ENCODE measurements around the gene FGD3. TPM values are rescaled to one million over a fixed set of nuclear protein-coding genes. Genes with fewer than 3 reads are reported as not detected.
"Not testable (repeated sequence)": the region's sequence is repeated elsewhere in the genome, so short reads cannot be mapped to it uniquely, and the experiment has no call there.

Gene FGD3
- polyA plus RNA-seq, 6 donors from 2014 or later = 37.0 to 115 (median 65.8) TPM

- peaks cover 0 to 40% of the 10 kb centered on the region in 2 donors for H3K36me3 Mint-ChIP-seq
These were observed 42.2 kb downstream of the FGD3 start for GRCh38 chr9:92989561-92989960.

GRCh38 chr9:92990461-92990860 lies 43.1 kb downstream of the FGD3 start:
- H3K27ac Mint-ChIP-seq = peak overlapping the region in 4 of 6 donors; percentile 25 to 88 (median 46)
- ATAC-seq (ENCODE audit: low read depth in 2 of 2) (no peak), DNase-seq (no peak)
- peaks cover 0 to 11% (median 7%) of the 10 kb centered on the region in 7 donors for H3K9me3 Mint-ChIP-seq
- no peaks in the 10 kb centered on the region for H3K27me3 Mint-ChIP-seq
- H3K4me3 Mint-ChIP-seq = no peak overlapping the region
- H3K36me3 Mint-ChIP-seq = peaks cover 0 to 39% of the 10 kb centered on the region in 2 donors
- peaks cover 73 to 93% (median 88%) of the 10 kb centered on the region in 3 donors for H3K4me1 Mint-ChIP-seq

More at GRCh38 chr9:92989561-92989960, 42.2 kb downstream of the FGD3 start:
- no peaks in the 10 kb centered on the region for H3K27me3 Mint-ChIP-seq
- H3K4me3 Mint-ChIP-seq = no peak overlapping the region
- H3K27ac Mint-ChIP-seq = peak overlapping the region in 4 of 6 donors; percentile 3 to 55 (median 44)
- H3K4me1 Mint-ChIP-seq = peaks cover 67 to 88% (median 81%) of the 10 kb centered on the region in 3 donors
- peaks cover 0 to 11% (median 7%) of the 10 kb centered on the region in 7 donors for H3K9me3 Mint-ChIP-seq
- DNase-seq = no peak
- ATAC-seq (ENCODE audit: low read depth in 2 of 2) = no peak

GRCh38 chr9:92992549-92992948 lies 45.2 kb downstream of the FGD3 start:
- ATAC-seq (ENCODE audit: low read depth in 2 of 2) = no peak
- Mint-ChIP-seq H3K9me3 (peaks cover 0 to 23% (median 11%) of the 10 kb centered on the region in 7 donors), H3K4me1 (peaks cover 77 to 91% (median 91%) of the 10 kb centered on the region in 3 donors), H3K36me3 (peaks cover 14 to 42% of the 10 kb centered on the region in 2 donors), H3K27ac (peak overlapping the region in 2 of 6 donors; percentile 12 to 49), H3K4me3 (peak overlapping the region in 2 of 8 donors; percentile 23 to 26), H3K27me3 (no peaks in the 10 kb centered on the region)
- no peak for DNase-seq

GRCh38 chr9:92998871-92999270 lies 51.5 kb downstream of the FGD3 start:
- not testable (repeated sequence) for H3K27me3 Mint-ChIP-seq; ATAC-seq (ENCODE audit: low read depth in 2 of 2); H3K4me3 Mint-ChIP-seq; DNase-seq
- Mint-ChIP-seq H3K4me1 (peaks cover 55 to 67% (median 63%) of the 10 kb centered on the region in 3 donors), H3K27ac (peak overlapping the region in 1 of 6 donors; percentile 39), H3K36me3 (peaks cover 23 to 33% of the 10 kb centered on the region in 2 donors), H3K9me3 (peaks cover 0 to 31% (median 18%) of the 10 kb centered on the region in 7 donors)

- Mint-ChIP-seq H3K9me3 (peaks cover 0 to 28% (median 18%) of the 10 kb centered on the region in 7 donors), H3K27me3 (no peaks in the 10 kb centered on the region), H3K36me3 (peaks cover 27 to 31% of the 10 kb centered on the region in 2 donors), H3K27ac (peak overlapping the region in 4 of 6 donors; percentile 51 to 81 (median 58)), H3K4me3 (no peak overlapping the region), H3K4me1 (peaks cover 42 to 47% (median 42%) of the 10 kb centered on the region in 3 donors)
- no peak for DNase-seq
- ATAC-seq (ENCODE audit: low read depth in 2 of 2) = no peak
These were observed 53.7 kb downstream of the FGD3 start for GRCh38 chr9:93001031-93001430.

GRCh38 chr9:93002700-93003099 lies 55.4 kb downstream of the FGD3 start:
- DNase-seq (no peak), ATAC-seq (ENCODE audit: low read depth in 2 of 2) (no peak)
- peaks cover 0 to 14% (median 8%) of the 10 kb centered on the region in 7 donors for H3K9me3 Mint-ChIP-seq
- peaks cover 29 to 32% (median 32%) of the 10 kb centered on the region in 3 donors for H3K4me1 Mint-ChIP-seq
- no peaks in the 10 kb centered on the region for H3K27me3 Mint-ChIP-seq
- H3K4me3 Mint-ChIP-seq = no peak overlapping the region
- peak overlapping the region in 3 of 6 donors; percentile 15 to 80 (median 41) for H3K27ac Mint-ChIP-seq
- peaks cover 15 to 19% of the 10 kb centered on the region in 2 donors for H3K36me3 Mint-ChIP-seq

- Mint-ChIP-seq H3K36me3 (peaks cover 11 to 21% of the 10 kb centered on the region in 2 donors), H3K27me3 (no peaks in the 10 kb centered on the region), H3K4me3 (peak overlapping the region in 1 of 8 donors; percentile 12), H3K9me3 (peaks cover 0 to 10% (median 5%) of the 10 kb centered on the region in 7 donors), H3K27ac (peak overlapping the region in 3 of 6 donors; percentile 39 to 78 (median 41)), H3K4me1 (peaks cover 21 to 31% (median 24%) of the 10 kb centered on the region in 3 donors)
- DNase-seq = peak; percentile 44
- ATAC-seq (ENCODE audit: low read depth in 2 of 2) = peak; percentile 67 to 75
These were observed 56.5 kb downstream of the FGD3 start for GRCh38 chr9:93003552-93004407.

GRCh38 chr9:93004561-93004960 lies 57.2 kb downstream of the FGD3 start:
- ATAC-seq (ENCODE audit: low read depth in 2 of 2) (no peak), DNase-seq (no peak)
- Mint-ChIP-seq H3K36me3 (peaks cover 11 to 21% of the 10 kb centered on the region in 2 donors), H3K27me3 (no peaks in the 10 kb centered on the region), H3K9me3 (peaks cover 0 to 6% (median 4%) of the 10 kb centered on the region in 7 donors), H3K27ac (no peak overlapping the region), H3K4me1 (peaks cover 16 to 26% (median 24%) of the 10 kb centered on the region in 3 donors), H3K4me3 (no peak overlapping the region)

- Mint-ChIP-seq H3K36me3 (peaks cover 14 to 15% of the 10 kb centered on the region in 2 donors), H3K9me3 (peaks cover 0 to 3% (median 0%) of the 10 kb centered on the region in 7 donors), H3K4me1 (peaks cover 12 to 25% (median 18%) of the 10 kb centered on the region in 3 donors), H3K4me3 (no peak overlapping the region), H3K27ac (peak overlapping the region in 1 of 6 donors; percentile 9), H3K27me3 (no peaks in the 10 kb centered on the region)
- no peak for DNase-seq
- ATAC-seq (ENCODE audit: low read depth in 2 of 2) = no peak
These were observed 58.6 kb downstream of the FGD3 start for GRCh38 chr9:93005876-93006275.

- DNase-seq (no peak), ATAC-seq (ENCODE audit: low read depth in 2 of 2) (no peak)
- H3K27me3 Mint-ChIP-seq = no peaks in the 10 kb centered on the region
- H3K36me3 Mint-ChIP-seq = peaks cover 8 to 14% of the 10 kb centered on the region in 2 donors
- peaks cover 0 to 13% (median 11%) of the 10 kb centered on the region in 3 donors for H3K4me1 Mint-ChIP-seq
- no peak overlapping the region for H3K4me3 Mint-ChIP-seq
- H3K27ac Mint-ChIP-seq = no peak overlapping the region
- no peaks in the 10 kb centered on the region for H3K9me3 Mint-ChIP-seq
These were observed 60.3 kb downstream of the FGD3 start for GRCh38 chr9:93007529-93008058.

GRCh38 chr9:93008457-93008856 lies 61.1 kb downstream of the FGD3 start:
- Mint-ChIP-seq H3K36me3 (peaks cover 13 to 18% of the 10 kb centered on the region in 2 donors), H3K9me3 (no peaks in the 10 kb centered on the region), H3K27me3 (no peaks in the 10 kb centered on the region), H3K27ac (peak overlapping the region in 2 of 6 donors; percentile 52 to 81), H3K4me1 (peaks cover 1 to 18% (median 9%) of the 10 kb centered on the region in 3 donors), H3K4me3 (no peak overlapping the region)
- ATAC-seq (ENCODE audit: low read depth in 2 of 2) (no peak), DNase-seq (no peak)

- no peaks in the 10 kb centered on the region for H3K27me3 Mint-ChIP-seq
- no peak overlapping the region for H3K4me3 Mint-ChIP-seq
- no peak for ATAC-seq (ENCODE audit: low read depth in 2 of 2)
- peak overlapping the region in 1 of 6 donors; percentile 68 for H3K27ac Mint-ChIP-seq
- H3K4me1 Mint-ChIP-seq = peaks cover 6 to 17% (median 10%) of the 10 kb centered on the region in 3 donors
- H3K9me3 Mint-ChIP-seq = no peaks in the 10 kb centered on the region
- peaks cover 19 to 22% of the 10 kb centered on the region in 2 donors for H3K36me3 Mint-ChIP-seq
- DNase-seq = no peak
These were observed 62.2 kb downstream of the FGD3 start for GRCh38 chr9:93009337-93010015.

- H3K27ac Mint-ChIP-seq = peak overlapping the region in 2 of 6 donors; percentile 31 to 51
- ATAC-seq (ENCODE audit: low read depth in 2 of 2) (no peak), DNase-seq (no peak)
- H3K4me3 Mint-ChIP-seq = no peak overlapping the region
- peaks cover 19 to 22% of the 10 kb centered on the region in 2 donors for H3K36me3 Mint-ChIP-seq
- H3K9me3 Mint-ChIP-seq = no peaks in the 10 kb centered on the region
- peaks cover 6 to 17% (median 10%) of the 10 kb centered on the region in 3 donors for H3K4me1 Mint-ChIP-seq
- no peaks in the 10 kb centered on the region for H3K27me3 Mint-ChIP-seq
These were observed 62.7 kb downstream of the FGD3 start for GRCh38 chr9:93010056-93010455.

Data from naive B cell (primary cell).